Hematopoietic multipotent progenitor cell treated with erythropoietin and hydrocortisone succinate and interleukin-3 and kit ligand, for 17 days (in vitro differentiated cells): ENCODE measurements around the gene DSCAML1.

ENCODE experiments used
- DNase-seq: peaks from one replicate; pipeline ENCODE4 v3.0.0-alpha.2; 2015; ENCODE audit warnings: low spot score

Gene DSCAML1

GRCh38 chr11:117488996-117489952 is 307.7 kb downstream of the DSCAML1 start:
- DNase-seq: no peak

- no peak for DNase-seq
Measured at GRCh38 chr11:117486059-117486458, 311.0 kb downstream of the DSCAML1 start.

GRCh38 chr11:117484156-117484555 is 312.9 kb downstream of the DSCAML1 start:
- no peak for DNase-seq

- DNase-seq: no peak
Measured at GRCh38 chr11:117483372-117483771, 313.6 kb downstream of the DSCAML1 start.

- DNase-seq: no peak
Measured at GRCh38 chr11:117482881-117483280, 314.1 kb downstream of the DSCAML1 start.

- no peak for DNase-seq
Measured at GRCh38 chr11:117481885-117482284, 315.1 kb downstream of the DSCAML1 start.

GRCh38 chr11:117481036-117481435 is 316.0 kb downstream of the DSCAML1 start:
- no peak for DNase-seq

- DNase-seq: no peak
Measured at GRCh38 chr11:117480221-117480620, 316.8 kb downstream of the DSCAML1 start.

GRCh38 chr11:117479372-117479771 is 317.6 kb downstream of the DSCAML1 start:
- no peak for DNase-seq

- no peak for DNase-seq
Measured at GRCh38 chr11:117478926-117479325, 318.1 kb downstream of the DSCAML1 start.

GRCh38 chr11:117478126-117478860 is 318.7 kb downstream of the DSCAML1 start:
- DNase-seq: no peak

- DNase-seq: no peak
Measured at GRCh38 chr11:117477721-117478120, 319.3 kb downstream of the DSCAML1 start.

- no peak for DNase-seq
Measured at GRCh38 chr11:117476531-117477142, 320.4 kb downstream of the DSCAML1 start.

- DNase-seq: no peak
Measured at GRCh38 chr11:117475716-117476530, 321.1 kb downstream of the DSCAML1 start.

GRCh38 chr11:117473481-117474091 is 323.4 kb downstream of the DSCAML1 start:
- no peak for DNase-seq

- no peak for DNase-seq
Measured at GRCh38 chr11:117471776-117472175, 325.2 kb downstream of the DSCAML1 start.

- DNase-seq: no peak
Measured at GRCh38 chr11:117470576-117470975, 326.4 kb downstream of the DSCAML1 start.

- DNase-seq: no peak
Measured at GRCh38 chr11:117468888-117469287, 328.1 kb downstream of the DSCAML1 start.

- DNase-seq: no peak
Measured at GRCh38 chr11:117467770-117468169, 329.2 kb downstream of the DSCAML1 start.

- DNase-seq: no peak
Measured at GRCh38 chr11:117466966-117467365, 330.1 kb downstream of the DSCAML1 start.
